Measurements from ENCODE around the gene CNTNAP2.

DNA sequence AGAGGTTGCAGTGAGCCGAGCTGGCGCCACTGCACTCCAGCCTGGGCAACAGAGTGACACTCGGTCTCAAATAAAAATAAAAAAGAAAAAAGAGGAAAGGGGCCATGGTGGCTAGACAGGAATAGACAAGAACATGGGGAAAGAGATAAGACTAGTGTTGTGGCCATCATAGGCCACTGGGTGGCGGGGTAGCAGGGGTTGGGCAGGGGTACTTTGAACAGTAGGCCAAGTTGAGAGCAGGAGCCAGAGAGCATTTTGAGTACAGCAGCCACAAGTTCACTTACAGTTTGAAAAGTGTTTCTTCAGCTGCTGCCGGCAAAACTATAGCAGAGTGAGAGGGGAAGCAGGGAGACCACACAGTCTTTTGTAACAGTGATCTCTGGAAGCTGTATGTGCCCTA is 656.0 kb downstream of the CNTNAP2 start:
- TF ChIP-seq, protein P1, sequence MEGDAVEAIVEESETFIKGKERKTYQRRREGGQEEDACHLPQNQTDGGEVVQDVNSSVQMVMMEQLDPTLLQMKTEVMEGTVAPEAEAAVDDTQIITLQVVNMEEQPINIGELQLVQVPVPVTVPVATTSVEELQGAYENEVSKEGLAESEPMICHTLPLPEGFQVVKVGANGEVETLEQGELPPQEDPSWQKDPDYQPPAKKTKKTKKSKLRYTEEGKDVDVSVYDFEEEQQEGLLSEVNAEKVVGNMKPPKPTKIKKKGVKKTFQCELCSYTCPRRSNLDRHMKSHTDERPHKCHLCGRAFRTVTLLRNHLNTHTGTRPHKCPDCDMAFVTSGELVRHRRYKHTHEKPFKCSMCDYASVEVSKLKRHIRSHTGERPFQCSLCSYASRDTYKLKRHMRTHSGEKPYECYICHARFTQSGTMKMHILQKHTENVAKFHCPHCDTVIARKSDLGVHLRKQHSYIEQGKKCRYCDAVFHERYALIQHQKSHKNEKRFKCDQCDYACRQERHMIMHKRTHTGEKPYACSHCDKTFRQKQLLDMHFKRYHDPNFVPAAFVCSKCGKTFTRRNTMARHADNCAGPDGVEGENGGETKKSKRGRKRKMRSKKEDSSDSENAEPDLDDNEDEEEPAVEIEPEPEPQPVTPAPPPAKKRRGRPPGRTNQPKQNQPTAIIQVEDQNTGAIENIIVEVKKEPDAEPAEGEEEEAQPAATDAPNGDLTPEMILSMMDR (conservative IDR thresholded peaks at IDR 0.05; ENCODE audit: low read depth, low read length), result peak; percentile 62
- no peak for TF ChIP-seq EZH2 (IDR thresholded peaks at IDR 0.05; ENCODE audit: borderline replicate concordance, low read depth, low read length, poor library complexity, severe bottlenecking)
